ENCODE data around the gene RNU7-1.

Gene RNU7-1

GRCh38 chr12:6963791-6964413 lies 20.3 kb downstream of the RNU7-1 start:
- TF ChIP-seq POLR2AphosphoS5 (IDR thresholded peaks at IDR 0.05; ENCODE audit: low read depth, low read length) = no peak
- TF ChIP-seq REST (IDR thresholded peaks at IDR 0.05; ENCODE audit: insufficient read depth in 1 of 2, low read depth in 2 of 2, low read length in 2 of 2) = no peak
- no peak for TF ChIP-seq SIN3A (IDR thresholded peaks at IDR 0.05; ENCODE audit: borderline replicate concordance, insufficient read depth, low read length)

- no peak for TF ChIP-seq FOXP2 (optimal IDR thresholded peaks at IDR 0.05; ENCODE audit: borderline replicate concordance, extremely low read depth, extremely low read length, insufficient read depth)
- peak; percentile 4; the same call in 1 of the 2 replicates for TF ChIP-seq TAF1 (IDR thresholded peaks at IDR 0.05; ENCODE audit: borderline replicate concordance, insufficient read depth, low read length)
- no peak for TF ChIP-seq SIN3A (IDR thresholded peaks at IDR 0.05; ENCODE audit: borderline replicate concordance, insufficient read depth, low read length)
Observed at GRCh38 chr12:6964605-6965025, 21.0 kb downstream of the RNU7-1 start.

- TF ChIP-seq TAF1 (IDR thresholded peaks at IDR 0.05; ENCODE audit: borderline replicate concordance, insufficient read depth, low read length) (peak; percentile 5; the same call in 1 of the 2 replicates), SIN3A (IDR thresholded peaks at IDR 0.05; ENCODE audit: borderline replicate concordance, insufficient read depth, low read length) (peak; percentile 37; the same call in 1 of the 2 replicates), POLR2AphosphoS5 (IDR thresholded peaks at IDR 0.05; ENCODE audit: low read depth, low read length) (peak; percentile 52; the same call in 1 of the 2 replicates), REST (IDR thresholded peaks at IDR 0.05; ENCODE audit: insufficient read depth in 1 of 2, low read depth in 2 of 2, low read length in 2 of 2) (no peak), FOXP2 (optimal IDR thresholded peaks at IDR 0.05; ENCODE audit: borderline replicate concordance, extremely low read depth, extremely low read length, insufficient read depth) (no peak)
Observed at GRCh38 chr12:6965026-6965661, 21.5 kb downstream of the RNU7-1 start.

GRCh38 chr12:6965714-6966113 lies 22.1 kb downstream of the RNU7-1 start:
- TF ChIP-seq POLR2AphosphoS5 (IDR thresholded peaks at IDR 0.05; ENCODE audit: low read depth, low read length) (no peak), FOXP2 (optimal IDR thresholded peaks at IDR 0.05; ENCODE audit: borderline replicate concordance, extremely low read depth, extremely low read length, insufficient read depth) (no peak), REST (IDR thresholded peaks at IDR 0.05; ENCODE audit: insufficient read depth in 1 of 2, low read depth in 2 of 2, low read length in 2 of 2) (no peak), SIN3A (IDR thresholded peaks at IDR 0.05; ENCODE audit: borderline replicate concordance, insufficient read depth, low read length) (no peak), TAF1 (IDR thresholded peaks at IDR 0.05; ENCODE audit: borderline replicate concordance, insufficient read depth, low read length) (no peak)

GRCh38 chr12:6966351-6966750 lies 22.7 kb downstream of the RNU7-1 start:
- no peak for TF ChIP-seq FOXP2 (optimal IDR thresholded peaks at IDR 0.05; ENCODE audit: borderline replicate concordance, extremely low read depth, extremely low read length, insufficient read depth)
- TF ChIP-seq POLR2AphosphoS5 (IDR thresholded peaks at IDR 0.05; ENCODE audit: low read depth, low read length) = no peak
- no peak for TF ChIP-seq REST (IDR thresholded peaks at IDR 0.05; ENCODE audit: insufficient read depth in 1 of 2, low read depth in 2 of 2, low read length in 2 of 2)
- no peak for TF ChIP-seq SIN3A (IDR thresholded peaks at IDR 0.05; ENCODE audit: borderline replicate concordance, insufficient read depth, low read length)
- no peak for TF ChIP-seq TAF1 (IDR thresholded peaks at IDR 0.05; ENCODE audit: borderline replicate concordance, insufficient read depth, low read length)
